OCI-LY1 (cell line): ENCODE results near the gene HACL1.

ENCODE experiments used
- H2AFZ ChIP-seq: fragments of 200-600 bp; sonication (generic), shearing (Covaris generic); 2 replicates; pipeline ENCODE4 v1.6.0; 2014; ENCODE audit warnings: antibody characterized with exemption, mild to moderate bottlenecking, low read length
- H3F3A ChIP-seq: fragments of 200-600 bp; sonication (generic), shearing (Covaris generic); 2 replicates; pipeline ENCODE4 v1.6.0; 2014; ENCODE audit warnings: mild to moderate bottlenecking, antibody characterized with exemption, low read length, moderate library complexity; ENCODE audit not compliant: insufficient read depth
- H3K27ac ChIP-seq: fragments of 200-600 bp; sonication (generic); 2 replicates; pipeline ENCODE4 v1.5.1; 2014; ENCODE audit warnings: low read length, mixed run types, mild to moderate bottlenecking, low read depth; ENCODE audit not compliant: poor library complexity, severe bottlenecking
- H3K27me3 ChIP-seq: fragments of 200-600 bp; sonication (generic); 2 replicates; pipeline ENCODE4 v1.6.0; 2014; ENCODE audit warnings: antibody characterized with exemption, mild to moderate bottlenecking, low read length, moderate library complexity; ENCODE audit not compliant: insufficient read depth
- H3K36me3 ChIP-seq: fragments of 200-600 bp; sonication (generic); 2 replicates; pipeline ENCODE4 v1.6.1; 2014; ENCODE audit warnings: mild to moderate bottlenecking, antibody characterized with exemption, low read length, moderate library complexity, mixed read lengths; ENCODE audit not compliant: insufficient read depth
- H3K4me1 ChIP-seq: fragments of 200-600 bp; sonication (generic); 2 replicates; pipeline ENCODE4 v1.5.1; 2014; ENCODE audit warnings: mild to moderate bottlenecking, low read length, moderate library complexity; ENCODE audit not compliant: insufficient read depth, severe bottlenecking
- H3K4me2 ChIP-seq: fragments of 200-600 bp; sonication (generic), shearing (Covaris generic); 2 replicates; pipeline ENCODE4 v1.6.1; 2014; ENCODE audit warnings: low read length
- H3K4me3 ChIP-seq: fragments of 200-600 bp; sonication (generic); 2 replicates; pipeline ENCODE4 v1.5.1; 2014; ENCODE audit warnings: low read length, low read depth, mild to moderate bottlenecking, mixed read lengths; ENCODE audit not compliant: poor library complexity, severe bottlenecking
- H3K79me2 ChIP-seq: fragments of 200-600 bp; shearing (Covaris generic); 2 replicates; pipeline ENCODE4 v1.6.1; 2016; ENCODE audit warnings: mixed run types, low read length, mixed read lengths; ENCODE audit not compliant: insufficient read depth
- H3K9ac ChIP-seq: fragments of 200-600 bp; sonication (generic), shearing (Covaris generic); 2 replicates; pipeline ENCODE4 v1.6.1; 2014; ENCODE audit warnings: mild to moderate bottlenecking, low read length, mixed read lengths
- H3K9me2 ChIP-seq: fragments of 200-600 bp; sonication (generic), shearing (Covaris generic); 2 replicates; pipeline ENCODE4 v1.6.1; 2014; ENCODE audit warnings: low read depth, mild to moderate bottlenecking, low read length, mixed read lengths
- H3K9me3 ChIP-seq: fragments of 200-600 bp; shearing (Covaris generic); 2 replicates; pipeline ENCODE4 v1.6.1; 2014; ENCODE audit warnings: low read length, mixed read lengths
- H4K20me1 ChIP-seq: fragments of 200-600 bp; sonication (generic), shearing (Covaris generic); 2 replicates; pipeline ENCODE4 v1.6.0; 2016; ENCODE audit warnings: mild to moderate bottlenecking, low read length; ENCODE audit not compliant: insufficient read depth
- CTCF ChIP-seq: fragments of 200-600 bp; sonication (generic), shearing (Covaris generic); IDR thresholded peaks from 2 replicates; pipeline ENCODE4 v1.5.1; 2017; ENCODE audit warnings: mild to moderate bottlenecking, antibody characterized with exemption, low read length, moderate library complexity, mixed read lengths
- EZH2 ChIP-seq: fragments of 200-600 bp; sonication (generic), shearing (Covaris generic); IDR thresholded peaks from 2 replicates; pipeline ENCODE4 v1.8.0; 2017; ENCODE audit warnings: borderline replicate concordance, mixed run types, mild to moderate bottlenecking, antibody characterized with exemption, low read length, moderate library complexity, mixed read lengths

HACL1 gene

GRCh38 chr3:15616053-15616452, 14.7 kb upstream of the HACL1 start:
- H4K20me1 ChIP-seq: no peaks in the 10 kb centered on the region
- no peaks in the 10 kb centered on the region for H3K27me3 ChIP-seq
- H3K4me2 ChIP-seq: no peak overlapping the region
- H3K4me1 ChIP-seq: no peaks in the 10 kb centered on the region
- TF ChIP-seq CTCF: no peak
- TF ChIP-seq EZH2: no peak
- H3F3A ChIP-seq: no peaks in the 10 kb centered on the region
- no peak overlapping the region for H2AFZ ChIP-seq
- H3K4me3 ChIP-seq: no peak overlapping the region
- no peak overlapping the region for H3K9ac ChIP-seq
- H3K9me3 ChIP-seq: 0 out of 2 replicates have a peak, but pooled peaks cover 4% of the 10 kb centered on the region
- no peaks in the 10 kb centered on the region for H3K79me2 ChIP-seq
- H3K9me2 ChIP-seq: no peaks in the 10 kb centered on the region
- H3K27ac ChIP-seq: no peak overlapping the region
- H3K36me3 ChIP-seq: no peaks in the 10 kb centered on the region

GRCh38 chr3:15614958-15615357, 13.6 kb upstream of the HACL1 start:
- Histone ChIP-seq H3K27ac (no peak overlapping the region), H3K4me1 (no peaks in the 10 kb centered on the region), H3K79me2 (no peaks in the 10 kb centered on the region), H3K4me2 (no peak overlapping the region), H3K4me3 (no peak overlapping the region), H3K9ac (no peak overlapping the region), H3K9me2 (no peaks in the 10 kb centered on the region), H3K27me3 (no peaks in the 10 kb centered on the region), H4K20me1 (no peaks in the 10 kb centered on the region), H3K36me3 (no peaks in the 10 kb centered on the region), H3K9me3 (0 out of 2 replicates have a peak, but pooled peaks cover 4% of the 10 kb centered on the region), H3F3A (no peaks in the 10 kb centered on the region), H2AFZ (no peak overlapping the region)
- TF ChIP-seq EZH2 (no peak), CTCF (no peak)

- Histone ChIP-seq H3K4me1 (no peaks in the 10 kb centered on the region), H3K79me2 (no peaks in the 10 kb centered on the region), H3K4me3 (no peak overlapping the region), H3K36me3 (no peaks in the 10 kb centered on the region), H3K27ac (no peak overlapping the region), H3K4me2 (no peak overlapping the region), H3K9me3 (no peaks in the 10 kb centered on the region), H3K9me2 (no peaks in the 10 kb centered on the region), H4K20me1 (no peaks in the 10 kb centered on the region), H3F3A (no peaks in the 10 kb centered on the region), H3K27me3 (no peaks in the 10 kb centered on the region), H3K9ac (no peak overlapping the region), H2AFZ (no peak overlapping the region)
- TF ChIP-seq EZH2 (no peak), CTCF (no peak)
These were observed 10.6 kb upstream of the HACL1 start for GRCh38 chr3:15612001-15612400.
